CD4-positive, alpha-beta T cell (primary cell): ENCODE measurements around the gene INSYN2A. TPM values are rescaled to one million over a fixed set of nuclear protein-coding genes. Genes with fewer than 3 reads are reported as not detected.

Experiments
- ATAC-seq: fragments of 200-7000 bp; cut with Tn5 transposase; one replicate; pipeline ENCODE4 v1.10.0; 2022; ENCODE audit warnings: mild to moderate bottlenecking; ENCODE audit not compliant: poor library complexity
- CTCF ChIA-PET: fragments of 350-600 bp; sonication (Branson Sonifier 250); formaldehyde crosslinking; loops from one replicate; lab custom pipeline; 2021; ENCODE audit warnings: antibody characterized with exemption, inconsistent platforms; lab: Charles Lee
- POLR2A ChIA-PET: fragments of 350-600 bp; sonication (Branson Sonifier 250); formaldehyde crosslinking; loops from one replicate; lab custom pipeline; 2021; ENCODE audit warnings: antibody characterized with exemption, inconsistent platforms; lab: Charles Lee
- DNase-seq, 14 experiments: peaks; one replicate each; pipeline ENCODE4 v3.0.0-alpha.2; 2013 to 2020; ENCODE audit warnings: mixed read lengths in 2 of 14
- H3K27ac ChIP-seq, 2 donors: one replicate each; pipeline versions ENCODE4 v1.5.1 to v1.7.0; 2013; ENCODE audit warnings: low read length in 2 of 2, low read depth in 1 of 2, mild to moderate bottlenecking in 1 of 2
- H3K27me3 ChIP-seq, 2 experiments: 1 replicate in 1 of 2; 2 replicates in 1 of 2; pipeline versions ENCODE4 v1.6.1 to v1.7.0; 2013; ENCODE audit warnings: low read length in 2 of 2, control low read depth in 1 of 2, mild to moderate bottlenecking in 1 of 2, moderate library complexity in 1 of 2; ENCODE audit not compliant: insufficient read depth in 2 of 2, control insufficient read depth in 1 of 2
- H3K36me3 ChIP-seq: one replicate; pipeline ENCODE4 v1.6.1; 2013; ENCODE audit warnings: low read length, control low read depth; ENCODE audit not compliant: insufficient read depth
- H3K4me1 ChIP-seq: one replicate; pipeline ENCODE4 v1.6.1; 2013; ENCODE audit warnings: low read length, control low read depth; ENCODE audit not compliant: insufficient read depth
- H3K4me3 ChIP-seq: one replicate; pipeline ENCODE4 v1.5.1; 2013; ENCODE audit warnings: mild to moderate bottlenecking, low read length, moderate library complexity
- H3K9me3 ChIP-seq, 2 experiments: 1 replicate in 1 of 2; 2 replicates in 1 of 2; pipeline versions ENCODE4 v1.6.1 to v1.7.0; 2013; ENCODE audit warnings: low read length in 2 of 2, mild to moderate bottlenecking in 2 of 2, control low read depth in 1 of 2, moderate library complexity in 1 of 2; ENCODE audit not compliant: control insufficient read depth in 1 of 2, insufficient read depth in 1 of 2
- H3K27ac Mint-ChIP-seq: one replicate; pipeline ENCODE4 v1.8.0; 2020; ENCODE audit warnings: mixed read lengths
- H3K27me3 Mint-ChIP-seq: one replicate; pipeline ENCODE4 v1.8.0; 2021; ENCODE audit warnings: mixed read lengths
- H3K36me3 Mint-ChIP-seq: one replicate; pipeline ENCODE4 v1.8.0; 2021; ENCODE audit warnings: low read depth, mixed read lengths
- H3K4me1 Mint-ChIP-seq: one replicate; pipeline ENCODE4 v1.8.0; 2021; ENCODE audit warnings: low read depth, mixed read lengths
- H3K4me3 Mint-ChIP-seq: one replicate; pipeline ENCODE4 v1.8.0; 2020; ENCODE audit warnings: mild to moderate bottlenecking, mixed read lengths
- H3K9me3 Mint-ChIP-seq: one replicate; pipeline ENCODE4 v1.8.0; 2020; ENCODE audit warnings: mixed read lengths
- intact Hi-C, 2 experiments: fragments of 100-400 bp; cut with DNase I in 1 of 2; cut with micrococcal nuclease in 1 of 2; formaldehyde crosslinking; loops; one replicate each; pipeline versions ENCODE4 v1.15.1 to v1.9.0; 2023 to 2025; cut with DNase I, micrococcal nuclease
- total RNA-seq, 174 experiments: library from RNA in 2 of 174; stranded (reverse) in 2 of 174; gene quantifications; one replicate each; pipeline ENCODE4 v1.2.3 and lab custom pipeline; 2021 to 2026
- TF ChIP-seq, protein P1 (sequence below): fragments of 200-600 bp; IDR thresholded peaks from one replicate; pipeline ENCODE4 v1.8.0; 2022; ENCODE audit warnings: antibody characterized with exemption, mild to moderate bottlenecking

The INSYN2A gene
- total RNA-seq, 2 experiments from 2014 or later = not detected

DNA sequence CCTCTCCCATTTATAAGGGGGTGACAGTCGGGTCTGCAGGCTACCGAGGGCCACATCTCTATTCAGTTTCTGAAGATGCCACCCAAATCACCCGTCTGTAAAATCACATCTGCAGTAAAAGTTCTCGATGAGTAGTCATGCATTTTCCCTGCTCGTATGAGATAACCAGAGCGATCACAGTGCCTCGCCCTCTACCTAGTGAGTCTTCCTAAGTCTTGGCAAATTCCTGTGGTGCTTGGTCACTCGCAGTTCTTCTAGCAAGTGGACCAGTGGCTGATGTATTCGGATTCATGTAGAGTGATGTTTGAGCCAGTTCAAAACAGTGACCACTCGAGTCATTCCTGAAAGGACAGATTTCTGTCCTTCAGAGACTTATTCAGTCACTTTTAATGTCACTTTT is 44.9 kb downstream of the INSYN2A start:
- POLR2A ChIA-PET = no interaction called here
- Mint-ChIP-seq H3K9me3 (no peaks in the 10 kb centered on the region), H3K36me3 (no peaks in the 10 kb centered on the region), H3K4me3 (no peak overlapping the region), H3K27ac (no peak overlapping the region), H3K4me1 (no peaks in the 10 kb centered on the region), H3K27me3 (no peaks in the 10 kb centered on the region)
- H3K4me3 ChIP-seq = no peak overlapping the region
- no peak for DNase-seq
- intact Hi-C loops = no loop called here
- TF ChIP-seq, protein P1, sequence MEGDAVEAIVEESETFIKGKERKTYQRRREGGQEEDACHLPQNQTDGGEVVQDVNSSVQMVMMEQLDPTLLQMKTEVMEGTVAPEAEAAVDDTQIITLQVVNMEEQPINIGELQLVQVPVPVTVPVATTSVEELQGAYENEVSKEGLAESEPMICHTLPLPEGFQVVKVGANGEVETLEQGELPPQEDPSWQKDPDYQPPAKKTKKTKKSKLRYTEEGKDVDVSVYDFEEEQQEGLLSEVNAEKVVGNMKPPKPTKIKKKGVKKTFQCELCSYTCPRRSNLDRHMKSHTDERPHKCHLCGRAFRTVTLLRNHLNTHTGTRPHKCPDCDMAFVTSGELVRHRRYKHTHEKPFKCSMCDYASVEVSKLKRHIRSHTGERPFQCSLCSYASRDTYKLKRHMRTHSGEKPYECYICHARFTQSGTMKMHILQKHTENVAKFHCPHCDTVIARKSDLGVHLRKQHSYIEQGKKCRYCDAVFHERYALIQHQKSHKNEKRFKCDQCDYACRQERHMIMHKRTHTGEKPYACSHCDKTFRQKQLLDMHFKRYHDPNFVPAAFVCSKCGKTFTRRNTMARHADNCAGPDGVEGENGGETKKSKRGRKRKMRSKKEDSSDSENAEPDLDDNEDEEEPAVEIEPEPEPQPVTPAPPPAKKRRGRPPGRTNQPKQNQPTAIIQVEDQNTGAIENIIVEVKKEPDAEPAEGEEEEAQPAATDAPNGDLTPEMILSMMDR = no peak
- H3K27ac ChIP-seq = no peak overlapping the region
- peaks cover 0 to 5% of the 10 kb centered on the region in 2 experiments for H3K9me3 ChIP-seq
- H3K27me3 ChIP-seq = no peaks in the 10 kb centered on the region
- CTCF ChIA-PET = no interaction called here
- no peaks in the 10 kb centered on the region for H3K4me1 ChIP-seq
- no peaks in the 10 kb centered on the region for H3K36me3 ChIP-seq
- no peak for ATAC-seq

DNA sequence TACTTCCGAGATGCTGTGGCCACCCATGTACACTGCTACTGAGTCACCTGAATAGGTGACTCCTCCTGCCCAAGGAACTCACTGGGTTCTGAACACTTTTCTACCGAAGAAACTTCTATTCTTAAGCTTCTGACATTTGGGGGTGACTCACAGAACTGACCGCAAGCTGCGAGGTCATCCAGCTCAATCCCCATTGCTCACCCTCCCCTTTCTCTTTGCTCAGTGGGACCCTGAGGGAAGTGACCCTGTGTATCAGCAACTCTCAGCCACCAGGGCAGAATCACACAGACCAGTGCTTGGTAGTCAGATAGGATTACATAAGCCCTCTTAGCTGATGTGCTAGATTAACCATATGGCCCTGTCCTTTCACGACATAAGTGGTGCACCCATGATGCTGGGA is 46.3 kb downstream of the INSYN2A start:
- no peak for ATAC-seq
- H3K27ac ChIP-seq = no peak overlapping the region
- intact Hi-C loops = no loop called here

DNA sequence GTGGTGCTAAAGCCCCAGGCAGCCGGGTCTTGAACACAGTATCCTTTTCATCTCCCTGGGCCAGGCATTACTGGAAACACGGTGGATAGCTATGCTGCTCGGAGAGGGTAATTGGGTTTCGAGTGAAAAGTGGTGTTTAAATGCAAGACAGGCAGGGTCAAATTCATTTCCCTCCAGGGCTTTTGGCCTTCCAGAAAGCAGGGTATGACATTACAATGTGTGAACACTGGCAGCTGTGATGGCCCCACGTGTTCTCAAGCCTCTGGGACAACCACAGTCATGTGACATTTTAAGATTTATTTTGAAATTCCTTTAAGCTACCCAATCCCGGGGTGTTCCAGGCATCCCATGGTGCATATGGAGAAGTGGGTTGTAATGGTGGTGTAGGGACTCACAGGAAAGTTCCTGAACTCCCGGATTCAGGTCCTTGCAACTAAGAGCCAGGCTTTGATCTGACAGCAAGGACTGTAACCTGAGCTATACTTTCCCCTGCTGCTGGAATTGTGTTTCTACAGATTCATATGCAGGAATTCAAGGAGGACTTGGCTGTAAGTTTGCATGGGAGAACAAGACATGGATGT is 46.8 kb downstream of the INSYN2A start:
- H3K27ac ChIP-seq = no peak overlapping the region
- peaks cover 0 to 5% of the 10 kb centered on the region in 2 experiments for H3K9me3 ChIP-seq
- no peak overlapping the region for H3K4me3 Mint-ChIP-seq
- intact Hi-C loops = no loop called here
- H3K4me1 ChIP-seq = no peaks in the 10 kb centered on the region
- H3K27me3 ChIP-seq = no peaks in the 10 kb centered on the region
- ATAC-seq (no peak), DNase-seq (no peak)
- CTCF ChIA-PET = no interaction called here
- no peaks in the 10 kb centered on the region for H3K36me3 ChIP-seq
- no peaks in the 10 kb centered on the region for H3K27me3 Mint-ChIP-seq
- no peaks in the 10 kb centered on the region for H3K36me3 Mint-ChIP-seq
- no peaks in the 10 kb centered on the region for H3K4me1 Mint-ChIP-seq
- H3K27ac Mint-ChIP-seq = no peak overlapping the region
- POLR2A ChIA-PET = no interaction called here
- H3K4me3 ChIP-seq = no peak overlapping the region
- TF ChIP-seq, protein P1 = no peak
- no peaks in the 10 kb centered on the region for H3K9me3 Mint-ChIP-seq

More for the DNA sequence above, 46.3 kb downstream of the INSYN2A start:
- no peaks in the 10 kb centered on the region for H3K4me1 Mint-ChIP-seq
- H3K36me3 Mint-ChIP-seq = no peaks in the 10 kb centered on the region
- no peaks in the 10 kb centered on the region for H3K4me1 ChIP-seq
- H3K27ac Mint-ChIP-seq = no peak overlapping the region
- CTCF ChIA-PET = no interaction called here
- H3K36me3 ChIP-seq = no peaks in the 10 kb centered on the region
- no peak overlapping the region for H3K4me3 Mint-ChIP-seq
- peaks cover 0 to 5% of the 10 kb centered on the region in 2 experiments for H3K9me3 ChIP-seq
- TF ChIP-seq, protein P1 = no peak
- no peaks in the 10 kb centered on the region for H3K27me3 Mint-ChIP-seq
- H3K9me3 Mint-ChIP-seq = no peaks in the 10 kb centered on the region
- POLR2A ChIA-PET = no interaction called here
- DNase-seq = no peak
- H3K4me3 ChIP-seq = no peak overlapping the region
- H3K27me3 ChIP-seq = no peaks in the 10 kb centered on the region
